ENCODE measurements around the gene UBE2K.

The UBE2K gene

DNA sequence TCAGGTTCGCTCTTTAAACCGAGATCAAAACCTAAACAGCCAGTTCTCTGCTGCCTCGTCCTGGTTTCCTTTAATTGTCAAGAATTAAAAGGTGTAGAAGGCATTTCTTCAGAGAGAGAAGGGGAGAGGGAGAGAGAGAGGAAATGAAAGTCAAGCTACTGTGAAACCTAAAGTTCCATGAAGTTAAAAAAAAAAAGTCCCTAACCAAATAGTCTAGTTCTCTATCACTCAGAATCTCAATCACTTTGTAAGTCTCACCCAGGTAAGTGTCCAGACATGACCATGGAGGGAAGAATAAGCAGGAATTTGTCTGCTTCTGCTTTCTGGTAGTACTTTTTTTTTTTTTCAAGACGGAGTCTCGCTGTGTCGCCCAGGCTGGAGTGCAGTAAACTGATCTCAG lies 40.5 kb upstream of the UBE2K start:
- no peak for DNase-seq (ENCODE audit: low read depth)
- TF ChIP-seq, protein P1, sequence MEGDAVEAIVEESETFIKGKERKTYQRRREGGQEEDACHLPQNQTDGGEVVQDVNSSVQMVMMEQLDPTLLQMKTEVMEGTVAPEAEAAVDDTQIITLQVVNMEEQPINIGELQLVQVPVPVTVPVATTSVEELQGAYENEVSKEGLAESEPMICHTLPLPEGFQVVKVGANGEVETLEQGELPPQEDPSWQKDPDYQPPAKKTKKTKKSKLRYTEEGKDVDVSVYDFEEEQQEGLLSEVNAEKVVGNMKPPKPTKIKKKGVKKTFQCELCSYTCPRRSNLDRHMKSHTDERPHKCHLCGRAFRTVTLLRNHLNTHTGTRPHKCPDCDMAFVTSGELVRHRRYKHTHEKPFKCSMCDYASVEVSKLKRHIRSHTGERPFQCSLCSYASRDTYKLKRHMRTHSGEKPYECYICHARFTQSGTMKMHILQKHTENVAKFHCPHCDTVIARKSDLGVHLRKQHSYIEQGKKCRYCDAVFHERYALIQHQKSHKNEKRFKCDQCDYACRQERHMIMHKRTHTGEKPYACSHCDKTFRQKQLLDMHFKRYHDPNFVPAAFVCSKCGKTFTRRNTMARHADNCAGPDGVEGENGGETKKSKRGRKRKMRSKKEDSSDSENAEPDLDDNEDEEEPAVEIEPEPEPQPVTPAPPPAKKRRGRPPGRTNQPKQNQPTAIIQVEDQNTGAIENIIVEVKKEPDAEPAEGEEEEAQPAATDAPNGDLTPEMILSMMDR (conservative IDR thresholded peaks at IDR 0.05; ENCODE audit: control insufficient read depth, insufficient read depth, low read depth, low read length): no peak
- no peak overlapping the region for H3K4me3 ChIP-seq (ENCODE audit: control insufficient read depth, low read depth, low read length)

- H3K4me3 ChIP-seq (ENCODE audit: control insufficient read depth, low read depth, low read length): no peak overlapping the region
- TF ChIP-seq, protein P1 (conservative IDR thresholded peaks at IDR 0.05; ENCODE audit: control insufficient read depth, insufficient read depth, low read depth, low read length): peak; percentile 64
- peak; percentile 38 for DNase-seq (ENCODE audit: low read depth)
Observed at GRCh38 chr4:39658756-39659155, 39.2 kb upstream of the UBE2K start.

DNA sequence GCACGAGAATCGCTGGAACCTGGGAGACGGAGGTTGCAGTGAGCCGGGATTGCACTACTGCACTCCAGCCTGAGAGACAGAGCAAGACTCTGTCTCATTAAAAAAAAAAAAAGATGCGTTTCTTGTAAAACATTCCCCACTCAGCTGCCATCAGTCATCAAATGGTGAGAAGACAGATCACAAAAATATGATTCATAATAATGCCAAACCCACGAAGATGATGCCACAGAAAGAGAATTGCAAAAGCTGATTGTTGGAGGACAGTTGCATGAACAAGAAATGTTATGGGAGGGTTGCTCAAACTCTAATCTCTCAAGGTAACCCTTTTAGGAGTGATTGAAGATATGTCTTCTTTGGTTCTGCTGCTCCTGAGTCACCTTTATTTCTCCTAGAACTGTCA lies 37.9 kb upstream of the UBE2K start:
- TF ChIP-seq, protein P1 (conservative IDR thresholded peaks at IDR 0.05; ENCODE audit: control insufficient read depth, insufficient read depth, low read depth, low read length): no peak
- H3K4me3 ChIP-seq (ENCODE audit: control insufficient read depth, low read depth, low read length): no peak overlapping the region
- peak; percentile 48 for DNase-seq (ENCODE audit: low read depth)

- H3K4me3 ChIP-seq (ENCODE audit: control insufficient read depth, low read depth, low read length): no peak overlapping the region
- TF ChIP-seq, protein P1 (conservative IDR thresholded peaks at IDR 0.05; ENCODE audit: control insufficient read depth, insufficient read depth, low read depth, low read length): no peak
- no peak for DNase-seq (ENCODE audit: low read depth)
Observed at GRCh38 chr4:39660757-39661156, 37.2 kb upstream of the UBE2K start.

GRCh38 chr4:39662683-39663082 lies 35.3 kb upstream of the UBE2K start:
- H3K4me3 ChIP-seq (ENCODE audit: control insufficient read depth, low read depth, low read length): no peak overlapping the region
- no peak for DNase-seq (ENCODE audit: low read depth)
- TF ChIP-seq, protein P1 (conservative IDR thresholded peaks at IDR 0.05; ENCODE audit: control insufficient read depth, insufficient read depth, low read depth, low read length): no peak

DNA sequence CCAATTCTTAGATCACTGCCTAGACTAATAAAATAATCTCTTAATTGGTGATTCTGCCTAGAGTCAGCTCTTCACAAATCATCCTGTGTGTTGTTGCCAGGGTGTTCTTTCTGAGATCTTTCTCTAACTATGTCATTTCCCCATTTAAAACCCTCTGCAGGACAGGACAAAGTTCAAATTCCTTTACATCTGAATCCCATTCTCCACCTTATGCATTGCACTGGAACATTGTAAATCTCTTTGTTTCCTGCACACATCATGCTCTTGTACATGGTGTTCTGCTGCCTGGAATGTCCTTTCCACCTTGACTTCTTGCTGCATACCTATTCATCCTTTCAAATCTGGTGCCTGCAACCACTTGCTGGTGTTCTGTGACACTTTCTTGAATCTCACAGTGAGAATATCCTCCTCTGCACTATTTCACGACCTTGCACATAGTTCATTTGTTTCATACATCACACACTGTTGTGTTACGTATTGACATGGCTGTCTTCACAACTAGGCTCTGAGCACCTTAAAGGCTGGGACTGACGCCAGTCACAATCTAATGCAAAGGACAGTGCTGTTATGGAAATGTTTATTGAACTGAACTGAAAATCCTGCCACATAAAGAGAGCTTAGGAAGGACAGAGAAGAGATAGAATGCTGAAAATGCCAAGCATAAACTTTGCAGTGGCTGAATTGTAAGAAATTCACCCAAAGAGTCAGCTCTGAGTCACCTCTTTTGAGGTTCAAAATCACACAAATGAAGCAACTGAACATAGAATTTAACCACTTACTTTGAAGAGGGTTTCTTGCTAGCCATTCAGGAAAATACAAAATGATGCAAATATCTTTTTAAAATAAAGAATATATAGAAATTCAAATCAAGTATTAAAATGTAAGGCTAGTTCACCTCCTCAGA lies 32.9 kb upstream of the UBE2K start:
- no peak overlapping the region for H3K4me3 ChIP-seq (ENCODE audit: control insufficient read depth, low read depth, low read length)
- DNase-seq (ENCODE audit: low read depth): peak; percentile 71
- TF ChIP-seq, protein P1 (conservative IDR thresholded peaks at IDR 0.05; ENCODE audit: control insufficient read depth, insufficient read depth, low read depth, low read length): no peak

All from fibroblast of mammary gland (primary cell).